Measurements from ENCODE around the gene PSMD2.

Gene PSMD2

DNA sequence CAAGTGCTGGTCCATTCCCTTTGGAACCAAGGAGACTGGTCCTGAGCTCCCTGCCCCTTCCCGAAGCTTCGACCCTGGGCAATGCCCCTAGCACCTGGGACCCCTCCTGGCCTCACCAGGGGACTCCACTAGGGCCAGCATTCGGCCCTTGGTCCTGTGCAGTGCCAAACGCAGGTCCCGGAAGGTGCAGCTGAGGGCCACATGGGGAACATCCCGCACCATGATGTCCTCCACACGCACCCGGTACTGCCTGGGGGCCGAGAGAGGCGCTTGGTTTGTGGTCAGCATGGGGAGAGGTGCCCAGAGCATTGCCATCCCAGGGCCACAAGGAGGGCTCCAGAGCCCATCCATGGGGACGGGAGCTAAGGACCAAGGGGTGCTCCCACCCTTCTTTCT is 54.5 kb downstream of the PSMD2 start:
- TF ChIP-seq, protein P1, sequence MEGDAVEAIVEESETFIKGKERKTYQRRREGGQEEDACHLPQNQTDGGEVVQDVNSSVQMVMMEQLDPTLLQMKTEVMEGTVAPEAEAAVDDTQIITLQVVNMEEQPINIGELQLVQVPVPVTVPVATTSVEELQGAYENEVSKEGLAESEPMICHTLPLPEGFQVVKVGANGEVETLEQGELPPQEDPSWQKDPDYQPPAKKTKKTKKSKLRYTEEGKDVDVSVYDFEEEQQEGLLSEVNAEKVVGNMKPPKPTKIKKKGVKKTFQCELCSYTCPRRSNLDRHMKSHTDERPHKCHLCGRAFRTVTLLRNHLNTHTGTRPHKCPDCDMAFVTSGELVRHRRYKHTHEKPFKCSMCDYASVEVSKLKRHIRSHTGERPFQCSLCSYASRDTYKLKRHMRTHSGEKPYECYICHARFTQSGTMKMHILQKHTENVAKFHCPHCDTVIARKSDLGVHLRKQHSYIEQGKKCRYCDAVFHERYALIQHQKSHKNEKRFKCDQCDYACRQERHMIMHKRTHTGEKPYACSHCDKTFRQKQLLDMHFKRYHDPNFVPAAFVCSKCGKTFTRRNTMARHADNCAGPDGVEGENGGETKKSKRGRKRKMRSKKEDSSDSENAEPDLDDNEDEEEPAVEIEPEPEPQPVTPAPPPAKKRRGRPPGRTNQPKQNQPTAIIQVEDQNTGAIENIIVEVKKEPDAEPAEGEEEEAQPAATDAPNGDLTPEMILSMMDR (conservative IDR thresholded peaks at IDR 0.05; ENCODE audit: low read depth, low read length) = no peak
- no peak for DNase-seq (ENCODE audit: low read depth)
- H3K4me3 ChIP-seq (ENCODE audit: low read length) = no peak overlapping the region

DNA sequence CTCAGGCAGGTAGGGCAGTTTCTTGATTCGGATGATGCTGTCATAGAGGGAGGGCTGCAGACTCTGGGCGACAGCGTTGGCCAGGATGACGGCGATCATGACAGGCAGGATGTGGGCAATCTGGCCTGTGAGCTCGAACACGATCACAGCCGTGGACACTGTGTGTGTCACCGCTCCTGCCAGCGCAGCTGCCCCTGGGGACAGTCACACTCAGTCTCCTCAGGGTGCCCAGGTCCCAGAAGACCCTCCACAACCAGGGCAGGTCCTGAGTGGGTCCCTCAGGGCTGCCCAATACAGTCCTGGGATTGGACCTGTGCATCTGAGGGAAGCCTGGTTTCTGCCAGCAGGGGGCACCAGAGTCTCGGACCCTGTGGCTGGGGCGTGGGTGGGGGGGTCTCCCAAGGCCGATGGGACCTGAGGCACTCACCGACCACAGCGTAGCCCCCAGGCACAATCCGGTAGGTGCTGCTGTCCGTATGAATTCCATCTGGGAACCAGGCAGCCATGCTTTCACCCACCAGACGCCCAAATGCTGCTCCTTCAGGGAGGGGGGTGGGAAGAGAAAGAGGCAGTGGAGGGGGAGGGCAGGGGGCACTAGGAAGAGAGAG is 55.2 kb downstream of the PSMD2 start:
- no peak overlapping the region for H3K4me3 ChIP-seq (ENCODE audit: low read length)
- TF ChIP-seq, protein P1 (conservative IDR thresholded peaks at IDR 0.05; ENCODE audit: low read depth, low read length) = peak; percentile 81
- no peak for DNase-seq (ENCODE audit: low read depth)

DNA sequence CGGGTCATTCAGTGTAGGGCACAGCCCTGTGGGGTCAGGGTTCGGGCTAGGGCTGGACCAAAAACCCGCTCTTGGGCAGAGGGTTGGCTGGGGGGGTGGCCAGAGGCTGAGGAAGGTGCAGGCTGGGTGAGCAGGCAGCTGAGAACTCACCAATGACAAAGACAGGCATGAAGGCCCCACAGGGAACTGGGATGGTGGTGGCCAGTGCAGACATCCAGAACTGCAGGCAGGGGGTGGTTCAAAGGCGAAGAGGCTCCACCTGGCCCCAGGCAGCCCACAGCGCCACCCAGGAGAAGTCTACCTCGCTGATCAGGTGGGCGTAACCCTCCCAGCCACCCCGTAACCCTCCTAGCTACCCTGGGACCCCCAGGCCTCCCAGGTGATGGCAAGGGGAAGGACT is 55.7 kb downstream of the PSMD2 start:
- no peak overlapping the region for H3K4me3 ChIP-seq (ENCODE audit: low read length)
- TF ChIP-seq, protein P1 (conservative IDR thresholded peaks at IDR 0.05; ENCODE audit: low read depth, low read length) = no peak
- DNase-seq (ENCODE audit: low read depth) = no peak

DNA sequence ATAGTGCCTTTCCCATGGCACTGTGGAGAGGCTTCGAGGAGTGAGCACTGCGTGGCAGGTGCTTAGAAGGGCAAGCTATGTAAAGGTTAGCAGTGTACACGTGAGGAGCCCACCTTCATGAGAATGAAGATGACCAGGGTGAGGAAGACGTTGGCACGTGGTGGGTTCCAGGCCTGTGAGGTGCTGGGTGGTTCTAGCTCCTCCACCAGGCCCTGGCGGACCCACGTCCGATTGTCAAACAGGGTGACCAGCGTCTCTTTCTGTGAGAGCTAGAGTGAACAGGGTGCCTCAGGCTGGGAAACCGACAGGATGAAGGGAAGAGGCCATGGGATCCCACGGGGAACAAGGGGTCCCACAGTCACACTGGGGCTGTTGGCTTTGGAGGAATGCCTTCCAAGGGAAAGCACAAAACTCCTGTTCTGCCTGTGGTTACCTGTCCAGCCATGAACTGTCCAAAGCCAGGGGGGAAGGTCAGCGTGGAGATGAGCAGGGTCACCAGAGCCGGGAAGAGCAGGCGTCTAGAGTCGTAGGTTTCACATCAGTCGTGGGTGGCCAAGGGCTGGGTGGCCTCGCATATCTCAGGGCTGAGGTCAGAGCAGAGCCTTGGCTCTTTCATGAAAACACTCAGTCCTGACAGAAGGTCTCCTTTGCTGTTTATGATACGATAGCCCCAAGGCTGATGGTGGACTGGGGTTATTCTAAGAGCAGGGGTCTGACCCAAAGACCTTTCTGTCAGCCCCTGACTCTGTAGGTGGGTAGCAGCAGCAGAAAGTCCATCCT is 56.4 kb downstream of the PSMD2 start:
- TF ChIP-seq, protein P1 (conservative IDR thresholded peaks at IDR 0.05; ENCODE audit: low read depth, low read length) = no peak
- DNase-seq (ENCODE audit: low read depth) = no peak
- H3K4me3 ChIP-seq (ENCODE audit: low read length) = no peak overlapping the region

DNA sequence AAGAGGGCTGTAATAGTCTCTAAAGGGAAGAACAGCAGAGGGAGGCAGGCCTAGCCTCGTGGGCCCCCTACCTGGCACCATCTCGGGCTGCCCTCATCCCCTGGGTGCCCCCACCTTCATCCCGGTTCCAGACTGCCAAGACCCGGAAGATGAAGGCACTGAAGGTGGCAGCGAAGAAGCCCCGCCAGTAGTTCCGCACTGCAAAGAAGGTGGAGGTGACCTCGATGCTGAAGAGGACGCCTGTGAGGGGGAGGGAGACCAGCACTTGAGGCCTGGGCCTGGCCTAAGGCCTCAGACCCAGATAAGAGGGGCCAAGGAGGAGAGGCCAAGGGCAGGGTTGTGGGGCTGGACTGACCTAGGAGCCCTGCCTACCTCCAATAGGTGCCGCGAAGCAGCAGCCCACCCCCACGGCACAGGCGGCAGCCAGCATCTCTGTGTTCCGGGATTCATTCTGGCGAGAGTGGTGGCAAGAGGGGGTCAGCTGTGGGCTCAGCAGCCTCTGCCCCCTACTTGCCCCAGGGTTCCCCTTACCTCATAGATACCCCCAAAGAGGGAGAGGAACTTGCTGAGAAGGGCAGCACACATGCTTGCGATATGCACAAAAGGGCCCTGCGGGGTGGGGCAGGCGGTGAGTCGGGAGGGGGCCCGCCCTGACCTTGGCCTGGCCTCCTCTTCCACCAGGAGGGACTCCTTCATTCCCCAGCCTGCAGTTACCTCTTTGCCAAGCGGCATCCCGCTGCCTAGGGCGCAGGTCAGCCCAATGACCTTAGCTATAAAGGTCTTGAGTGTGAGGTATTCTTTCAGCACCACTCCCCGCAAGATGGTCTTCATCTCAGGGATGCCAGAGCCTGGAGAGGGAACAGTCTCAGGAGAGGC is 58.4 kb downstream of the PSMD2 start:
- no peak for DNase-seq (ENCODE audit: low read depth)
- TF ChIP-seq, protein P1 (conservative IDR thresholded peaks at IDR 0.05; ENCODE audit: low read depth, low read length) = no peak
- no peak overlapping the region for H3K4me3 ChIP-seq (ENCODE audit: low read length)

DNA sequence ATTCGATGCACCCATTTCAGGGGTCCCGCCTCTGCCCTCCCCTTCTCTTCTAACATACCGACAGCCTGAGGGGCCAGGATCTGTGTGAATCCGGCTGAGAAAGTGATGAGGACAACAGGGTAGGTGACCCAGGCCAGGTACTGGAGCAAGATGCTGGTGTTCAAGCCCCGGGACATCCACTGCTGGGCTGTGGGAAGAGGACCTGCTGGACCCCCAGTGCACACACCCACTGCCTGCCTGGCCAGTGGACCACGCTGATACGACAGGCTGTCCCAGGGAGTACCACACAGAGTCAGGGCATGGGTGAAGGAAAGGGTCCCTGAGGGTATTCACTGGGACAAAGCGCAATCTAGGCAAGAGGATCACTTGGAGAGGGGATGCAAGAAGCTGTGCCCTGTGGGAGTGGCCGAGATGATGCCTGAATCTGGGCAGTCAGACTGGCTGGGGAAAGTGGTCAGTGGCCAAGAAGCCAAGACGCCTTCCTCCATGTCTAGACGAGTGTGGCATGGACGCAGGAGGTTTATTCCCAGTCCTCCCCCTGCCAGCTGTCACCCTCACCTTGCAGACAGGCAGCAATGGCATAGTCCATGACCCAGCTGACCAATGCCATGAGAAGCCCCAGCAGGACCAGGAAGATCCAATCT is 59.2 kb downstream of the PSMD2 start:
- DNase-seq (ENCODE audit: low read depth) = no peak
- H3K4me3 ChIP-seq (ENCODE audit: low read length) = no peak overlapping the region
- TF ChIP-seq, protein P1 (conservative IDR thresholded peaks at IDR 0.05; ENCODE audit: low read depth, low read length) = no peak
